ENCODE results near the gene RALY.

DNA sequence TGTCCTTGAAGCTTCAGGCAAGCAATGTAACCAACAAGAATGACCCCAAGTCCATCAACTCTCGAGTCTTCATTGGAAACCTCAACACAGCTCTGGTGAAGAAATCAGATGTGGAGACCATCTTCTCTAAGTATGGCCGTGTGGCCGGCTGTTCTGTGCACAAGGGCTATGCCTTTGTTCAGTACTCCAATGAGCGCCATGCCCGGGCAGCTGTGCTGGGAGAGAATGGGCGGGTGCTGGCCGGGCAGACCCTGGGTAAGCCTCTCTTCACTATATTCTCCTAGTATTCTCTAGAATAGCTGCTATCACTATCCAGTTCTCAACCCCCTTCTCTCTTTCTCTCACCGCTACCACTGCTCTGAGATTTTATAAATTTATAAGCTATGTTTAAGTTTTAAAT lies 78.4 kb downstream of the RALY start:
- TF ChIP-seq, protein P1, sequence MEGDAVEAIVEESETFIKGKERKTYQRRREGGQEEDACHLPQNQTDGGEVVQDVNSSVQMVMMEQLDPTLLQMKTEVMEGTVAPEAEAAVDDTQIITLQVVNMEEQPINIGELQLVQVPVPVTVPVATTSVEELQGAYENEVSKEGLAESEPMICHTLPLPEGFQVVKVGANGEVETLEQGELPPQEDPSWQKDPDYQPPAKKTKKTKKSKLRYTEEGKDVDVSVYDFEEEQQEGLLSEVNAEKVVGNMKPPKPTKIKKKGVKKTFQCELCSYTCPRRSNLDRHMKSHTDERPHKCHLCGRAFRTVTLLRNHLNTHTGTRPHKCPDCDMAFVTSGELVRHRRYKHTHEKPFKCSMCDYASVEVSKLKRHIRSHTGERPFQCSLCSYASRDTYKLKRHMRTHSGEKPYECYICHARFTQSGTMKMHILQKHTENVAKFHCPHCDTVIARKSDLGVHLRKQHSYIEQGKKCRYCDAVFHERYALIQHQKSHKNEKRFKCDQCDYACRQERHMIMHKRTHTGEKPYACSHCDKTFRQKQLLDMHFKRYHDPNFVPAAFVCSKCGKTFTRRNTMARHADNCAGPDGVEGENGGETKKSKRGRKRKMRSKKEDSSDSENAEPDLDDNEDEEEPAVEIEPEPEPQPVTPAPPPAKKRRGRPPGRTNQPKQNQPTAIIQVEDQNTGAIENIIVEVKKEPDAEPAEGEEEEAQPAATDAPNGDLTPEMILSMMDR (IDR thresholded peaks at IDR 0.05; ENCODE audit: low read depth, low read length, poor library complexity, severe bottlenecking): no peak
- no peak for TF ChIP-seq EZH2phosphoT487 (IDR thresholded peaks at IDR 0.05; ENCODE audit: borderline replicate concordance, low read length)

Measured in DOHH2 (cell line).